HepG2 (cell line): Measurements from ENCODE around the gene ETHE1. TPM values are rescaled to one million over a fixed set of nuclear protein-coding genes. Genes with fewer than 3 reads are reported as not detected.
A peak's percentile ranks its signal among the peaks of the same experiment; 100 is the strongest.

Experiments used
- AHR ChIP-seq: IDR thresholded peaks from 2 replicates; pipeline ENCODE4 v1.6.1; 2018; ENCODE audit warnings: missing genetic modification reagents, missing compliant biosample characterization
- ARNT ChIP-seq: fragments of 450-650 bp; IDR thresholded peaks from 2 replicates; pipeline ENCODE4 v1.6.1; 2017
- CAMTA2 ChIP-seq: sonication (generic); formaldehyde crosslinking; IDR thresholded peaks from 2 replicates; pipeline ENCODE4 v1.4.0; 2020; ENCODE audit warnings: mild to moderate bottlenecking, missing genetic modification reagents, borderline replicate concordance
- FOXO1 ChIP-seq: sonication (generic); formaldehyde crosslinking; IDR thresholded peaks from 2 replicates; pipeline ENCODE4 v1.4.0; 2020; ENCODE audit warnings: missing genetic modification reagents
- GFI1 ChIP-seq: sonication (generic); formaldehyde crosslinking; IDR thresholded peaks from 2 replicates; pipeline ENCODE4 v1.5.0; 2020; ENCODE audit warnings: missing genetic modification reagents, mild to moderate bottlenecking, borderline replicate concordance
- JUND ChIP-seq: sonication (generic); formaldehyde crosslinking; IDR thresholded peaks from 2 replicates; pipeline ENCODE4 v1.8.0; 2022; ENCODE audit warnings: mild to moderate bottlenecking, missing genetic modification reagents
- MXI1 ChIP-seq: IDR thresholded peaks from 3 replicates; pipeline ENCODE4 v1.6.1; 2012; ENCODE audit warnings: low read depth, low read length, inconsistent platforms, borderline replicate concordance
- NFKB2 ChIP-seq: sonication (generic); formaldehyde crosslinking; IDR thresholded peaks from 2 replicates; pipeline ENCODE4 v1.4.0; 2020; ENCODE audit warnings: missing genetic modification reagents, borderline replicate concordance
- PHF21A ChIP-seq: sonication (generic); formaldehyde crosslinking; IDR thresholded peaks from 2 replicates; pipeline ENCODE4 v1.5.0; 2020; ENCODE audit warnings: mild to moderate bottlenecking, missing genetic modification reagents
- RBM39 ChIP-seq: fragments of 200-400 bp; formaldehyde crosslinking; IDR thresholded peaks from one replicate; pipeline ENCODE4 v1.6.1; 2018; ENCODE audit warnings: antibody characterized with exemption, mild to moderate bottlenecking, low read depth, low read length; ENCODE audit not compliant: poor library complexity, severe bottlenecking
- SIN3A ChIP-seq: IDR thresholded peaks from 2 replicates; pipeline ENCODE4 v1.6.1; 2011; ENCODE audit warnings: low read depth, mild to moderate bottlenecking, control low read depth, low read length, borderline replicate concordance
- SNAPC2 ChIP-seq: sonication (generic); formaldehyde crosslinking; IDR thresholded peaks from 2 replicates; pipeline ENCODE4 v1.8.1; 2022; ENCODE audit warnings: mild to moderate bottlenecking, missing genetic modification reagents
- TP53 ChIP-seq: sonication (generic); formaldehyde crosslinking; conservative IDR thresholded peaks from 2 replicates; pipeline ENCODE4 v1.4.0; 2020; ENCODE audit warnings: missing genetic modification reagents
- ZBTB8A ChIP-seq: sonication (generic); formaldehyde crosslinking; IDR thresholded peaks from 2 replicates; pipeline ENCODE4 v1.4.0; 2020; ENCODE audit warnings: mild to moderate bottlenecking, low read depth, missing genetic modification reagents, borderline replicate concordance
- ZFP36 ChIP-seq: fragments of 150-350 bp; IDR thresholded peaks from 2 replicates; pipeline ENCODE4 v1.6.1; 2018; ENCODE audit warnings: borderline replicate concordance, low read length, low read depth; ENCODE audit not compliant: partially characterized antibody
- ZFP36L1 ChIP-seq: sonication (generic); formaldehyde crosslinking; IDR thresholded peaks from 2 replicates; pipeline ENCODE4 v1.8.0; 2022; ENCODE audit warnings: mild to moderate bottlenecking, missing genetic modification reagents, moderate library complexity
- ZMAT3 ChIP-seq: sonication (generic); formaldehyde crosslinking; conservative IDR thresholded peaks from 2 replicates; pipeline ENCODE4 v1.7.0; 2021; ENCODE audit warnings: missing genetic modification reagents
- ZNF225 ChIP-seq: sonication (generic); formaldehyde crosslinking; IDR thresholded peaks from 2 replicates; pipeline ENCODE4 v1.4.0; 2020; ENCODE audit warnings: mild to moderate bottlenecking, missing genetic modification reagents
- ZNF335 ChIP-seq: sonication (generic); formaldehyde crosslinking; IDR thresholded peaks from 2 replicates; pipeline ENCODE4 v1.4.0; 2020; ENCODE audit warnings: missing genetic modification reagents
- ZNF619 ChIP-seq: sonication (generic); formaldehyde crosslinking; IDR thresholded peaks from 2 replicates; pipeline ENCODE4 v1.4.0; 2020; ENCODE audit warnings: mild to moderate bottlenecking, missing genetic modification reagents
- ZNF746 ChIP-seq: sonication (generic); formaldehyde crosslinking; IDR thresholded peaks from 2 replicates; pipeline ENCODE4 v1.8.0; 2022; ENCODE audit warnings: mild to moderate bottlenecking, missing genetic modification reagents
- ZNF766 ChIP-seq: sonication (generic); formaldehyde crosslinking; IDR thresholded peaks from 2 replicates; pipeline ENCODE4 v1.5.0; 2020; ENCODE audit warnings: missing genetic modification reagents, borderline replicate concordance
- polyA plus RNA-seq, 8 experiments: library from polyadenylated mRNA; depleted of rRNA in 3 of 8; stranded (reverse) in 7 of 8; unstranded in 1 of 8; fragments of >200 nt; fragmentation: Illumina TruSeq in 4 of 8; extraction: Trizol in 4 of 8; gene quantifications; 2 replicates each; pipeline versions ENCODE4 v1.2.1 to v1.2.3, GENCODE V29; 2011 to 2016; ENCODE audit warnings: low read depth in 4 of 8, missing spikeins in 1 of 8, mixed read lengths in 1 of 8; ENCODE audit not compliant: insufficient read depth in 1 of 8
- total RNA-seq, 5 experiments: library from RNA; depleted of rRNA; stranded (reverse); fragments of >200 nt; fragmentation: Illumina TruSeq; extraction: Trizol; gene quantifications; 2 replicates each; pipeline ENCODE4 v1.2.3, GENCODE V29; 2016; ENCODE audit warnings: low read depth in 1 of 5
- TF ChIP-seq, protein P1 (sequence below): sonication (generic); formaldehyde crosslinking; conservative IDR thresholded peaks from 2 replicates; pipeline ENCODE4 v1.4.0; 2020; ENCODE audit warnings: missing genetic modification reagents
- TF ChIP-seq, protein P2 (sequence below): sonication (generic); formaldehyde crosslinking; IDR thresholded peaks from 2 replicates; pipeline ENCODE4 v1.9.0; 2022; ENCODE audit warnings: missing genetic modification reagents, mild to moderate bottlenecking, borderline replicate concordance
- TF ChIP-seq, protein P3 (sequence below): fragments of 450-650 bp; IDR thresholded peaks from 2 replicates; pipeline ENCODE4 v1.6.1; 2017; ENCODE audit warnings: mild to moderate bottlenecking

The ETHE1 gene
- total and polyA plus RNA-seq, 2 of the 13 experiments (the other 11 are each of a cell fraction or from before 2014, with no cell fraction given), result 32.5 to 58.4 TPM

DNA sequence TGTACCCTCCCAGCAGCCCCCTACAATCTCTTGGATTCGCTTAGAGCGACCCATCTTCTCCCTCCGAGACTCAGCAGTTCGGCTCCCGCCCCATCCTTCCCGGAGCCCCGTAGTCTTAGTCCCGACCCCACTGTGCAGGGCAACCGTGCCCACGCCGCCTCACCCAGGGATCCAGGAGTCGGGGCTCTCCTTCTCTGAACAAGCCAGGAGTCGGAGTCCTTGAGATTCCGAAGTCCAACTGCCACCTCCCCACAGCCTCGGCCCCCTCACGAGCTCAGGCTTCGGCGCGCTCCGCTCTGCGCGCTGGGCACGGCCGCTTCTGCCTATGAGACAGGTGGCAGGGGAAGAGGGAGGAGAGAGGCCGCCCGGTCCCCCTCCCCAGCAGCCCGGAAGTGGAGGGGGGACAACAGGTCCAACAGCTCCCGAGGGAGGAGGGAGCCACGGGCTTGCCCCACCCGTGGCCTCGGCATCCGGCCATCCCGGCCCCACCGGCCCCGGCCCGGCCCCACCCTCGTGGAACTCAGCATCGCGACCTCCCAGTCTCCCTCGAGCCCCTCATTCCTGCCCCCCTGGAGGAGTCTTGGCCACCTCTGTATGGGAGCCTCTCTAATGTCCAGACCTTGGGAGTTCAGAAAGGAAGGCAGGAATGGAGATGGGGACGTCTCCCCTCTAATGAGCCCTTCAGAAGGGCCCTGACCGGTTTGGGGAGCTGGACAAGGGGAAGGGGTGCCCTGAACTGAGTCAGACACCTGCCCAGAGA, 22.4 kb downstream of the ETHE1 start, which contains the start of gene PHLDB3 (continued):
- TF ChIP-seq SIN3A (no peak), RBM39 (no peak), NFKB2 (CRISPR knock-in tag) (no peak), MXI1 (no peak; the same call in 2 of the 3 replicates), FOXO1 (no peak), SNAPC2 (CRISPR knock-in tag) (no peak), JUND (CRISPR knock-in tag) (no peak), ZBTB8A (CRISPR knock-in tag) (no peak), TP53 (CRISPR knock-in tag) (no peak), ZMAT3 (CRISPR knock-in tag) (peak; percentile 57; the same call in 1 of the 2 replicates), ZNF746 (peak; percentile 91), ARNT (no peak), ZNF619 (no peak), ZNF335 (CRISPR knock-in tag) (0 out of 2 replicates have a peak, but pooled peaks have one; percentile 14), AHR (no peak), ZNF766 (CRISPR knock-in tag) (no peak), GFI1 (CRISPR knock-in tag) (0 out of 2 replicates have a peak, but pooled peaks have one; percentile 55), ZNF225 (CRISPR knock-in tag) (0 out of 2 replicates have a peak, but pooled peaks have one; percentile 55), ZFP36 (no peak), CAMTA2 (CRISPR knock-in tag) (no peak), PHF21A (CRISPR knock-in tag) (no peak), ZFP36L1 (no peak)
- TF ChIP-seq, protein P1, sequence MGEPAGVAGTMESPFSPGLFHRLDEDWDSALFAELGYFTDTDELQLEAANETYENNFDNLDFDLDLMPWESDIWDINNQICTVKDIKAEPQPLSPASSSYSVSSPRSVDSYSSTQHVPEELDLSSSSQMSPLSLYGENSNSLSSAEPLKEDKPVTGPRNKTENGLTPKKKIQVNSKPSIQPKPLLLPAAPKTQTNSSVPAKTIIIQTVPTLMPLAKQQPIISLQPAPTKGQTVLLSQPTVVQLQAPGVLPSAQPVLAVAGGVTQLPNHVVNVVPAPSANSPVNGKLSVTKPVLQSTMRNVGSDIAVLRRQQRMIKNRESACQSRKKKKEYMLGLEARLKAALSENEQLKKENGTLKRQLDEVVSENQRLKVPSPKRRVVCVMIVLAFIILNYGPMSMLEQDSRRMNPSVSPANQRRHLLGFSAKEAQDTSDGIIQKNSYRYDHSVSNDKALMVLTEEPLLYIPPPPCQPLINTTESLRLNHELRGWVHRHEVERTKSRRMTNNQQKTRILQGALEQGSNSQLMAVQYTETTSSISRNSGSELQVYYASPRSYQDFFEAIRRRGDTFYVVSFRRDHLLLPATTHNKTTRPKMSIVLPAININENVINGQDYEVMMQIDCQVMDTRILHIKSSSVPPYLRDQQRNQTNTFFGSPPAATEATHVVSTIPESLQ (CRISPR knock-in tag), result no peak
- TF ChIP-seq, protein P2, sequence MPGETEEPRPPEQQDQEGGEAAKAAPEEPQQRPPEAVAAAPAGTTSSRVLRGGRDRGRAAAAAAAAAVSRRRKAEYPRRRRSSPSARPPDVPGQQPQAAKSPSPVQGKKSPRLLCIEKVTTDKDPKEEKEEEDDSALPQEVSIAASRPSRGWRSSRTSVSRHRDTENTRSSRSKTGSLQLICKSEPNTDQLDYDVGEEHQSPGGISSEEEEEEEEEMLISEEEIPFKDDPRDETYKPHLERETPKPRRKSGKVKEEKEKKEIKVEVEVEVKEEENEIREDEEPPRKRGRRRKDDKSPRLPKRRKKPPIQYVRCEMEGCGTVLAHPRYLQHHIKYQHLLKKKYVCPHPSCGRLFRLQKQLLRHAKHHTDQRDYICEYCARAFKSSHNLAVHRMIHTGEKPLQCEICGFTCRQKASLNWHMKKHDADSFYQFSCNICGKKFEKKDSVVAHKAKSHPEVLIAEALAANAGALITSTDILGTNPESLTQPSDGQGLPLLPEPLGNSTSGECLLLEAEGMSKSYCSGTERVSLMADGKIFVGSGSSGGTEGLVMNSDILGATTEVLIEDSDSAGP (CRISPR knock-in tag), result peak; percentile 58; the same call in 1 of the 2 replicates
- TF ChIP-seq, protein P3, sequence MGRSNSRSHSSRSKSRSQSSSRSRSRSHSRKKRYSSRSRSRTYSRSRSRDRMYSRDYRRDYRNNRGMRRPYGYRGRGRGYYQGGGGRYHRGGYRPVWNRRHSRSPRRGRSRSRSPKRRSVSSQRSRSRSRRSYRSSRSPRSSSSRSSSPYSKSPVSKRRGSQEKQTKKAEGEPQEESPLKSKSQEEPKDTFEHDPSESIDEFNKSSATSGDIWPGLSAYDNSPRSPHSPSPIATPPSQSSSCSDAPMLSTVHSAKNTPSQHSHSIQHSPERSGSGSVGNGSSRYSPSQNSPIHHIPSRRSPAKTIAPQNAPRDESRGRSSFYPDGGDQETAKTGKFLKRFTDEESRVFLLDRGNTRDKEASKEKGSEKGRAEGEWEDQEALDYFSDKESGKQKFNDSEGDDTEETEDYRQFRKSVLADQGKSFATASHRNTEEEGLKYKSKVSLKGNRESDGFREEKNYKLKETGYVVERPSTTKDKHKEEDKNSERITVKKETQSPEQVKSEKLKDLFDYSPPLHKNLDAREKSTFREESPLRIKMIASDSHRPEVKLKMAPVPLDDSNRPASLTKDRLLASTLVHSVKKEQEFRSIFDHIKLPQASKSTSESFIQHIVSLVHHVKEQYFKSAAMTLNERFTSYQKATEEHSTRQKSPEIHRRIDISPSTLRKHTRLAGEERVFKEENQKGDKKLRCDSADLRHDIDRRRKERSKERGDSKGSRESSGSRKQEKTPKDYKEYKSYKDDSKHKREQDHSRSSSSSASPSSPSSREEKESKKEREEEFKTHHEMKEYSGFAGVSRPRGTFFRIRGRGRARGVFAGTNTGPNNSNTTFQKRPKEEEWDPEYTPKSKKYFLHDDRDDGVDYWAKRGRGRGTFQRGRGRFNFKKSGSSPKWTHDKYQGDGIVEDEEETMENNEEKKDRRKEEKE, result no peak
